Stomach (tissue), 9 donors: ENCODE results near the gene BCORL1. TPM values are rescaled to one million over a fixed set of nuclear protein-coding genes. Genes with fewer than 3 reads are reported as not detected.

Experiments used
- DNase-seq, 2 donors: peaks; one replicate each; pipeline versions ENCODE4 v3.0.0 to v3.0.0-alpha.2; 2013 to 2019
- H3K27ac ChIP-seq, 5 donors: fragments of 200-600 bp in 4 of 5; sonication (generic) in 4 of 5; one replicate each; pipeline ENCODE4 v1.5.1; 2013 to 2019; ENCODE audit warnings: mild to moderate bottlenecking in 1 of 5, moderate library complexity in 1 of 5
- H3K27me3 ChIP-seq, 3 donors: fragments of 200-600 bp; sonication (generic); one replicate each; pipeline ENCODE4 v1.5.1; 2017 to 2019; ENCODE audit warnings: mixed run types in 1 of 3
- H3K36me3 ChIP-seq, 4 donors: fragments of 200-600 bp; sonication (generic); 1 replicate in 3 of 4; 2 replicates in 1 of 4; pipeline ENCODE4 v1.5.1; 2016 to 2019
- H3K4me1 ChIP-seq, 4 donors: fragments of 200-600 bp; sonication (generic); one replicate each; pipeline ENCODE4 v1.5.1; 2016 to 2019
- H3K4me3 ChIP-seq, 4 donors: fragments of 200-600 bp; sonication (generic) in 3 of 4; one replicate each; pipeline ENCODE4 v1.5.1; 2016 to 2019; ENCODE audit warnings: mild to moderate bottlenecking in 1 of 4
- H3K9me3 ChIP-seq, 4 donors: fragments of 200-600 bp; sonication (generic); one replicate each; pipeline ENCODE4 v1.5.1; 2016 to 2019
- CTCF ChIP-seq, 7 experiments: fragments of 450-650 bp in 4 of 7; fragments of 200-600 bp in 3 of 7; sonication (generic) in 3 of 7; IDR thresholded peaks; one replicate each; pipeline ENCODE4 v1.5.1; 2016 to 2019; ENCODE audit warnings: antibody characterized with exemption in 7 of 7, control low read depth in 2 of 7, mild to moderate bottlenecking in 1 of 7
- EP300 ChIP-seq: sonication (generic); formaldehyde crosslinking; IDR thresholded peaks from one replicate; pipeline ENCODE4 v1.6.1; 2017; ENCODE audit warnings: antibody characterized with exemption
- POLR2A ChIP-seq, 4 donors: fragments of 450-650 bp; IDR thresholded peaks; one replicate each; pipeline ENCODE4 v1.6.1; 2016; ENCODE audit warnings: antibody characterized with exemption in 4 of 4, control low read depth in 2 of 4, mild to moderate bottlenecking in 1 of 4, moderate library complexity in 1 of 4
- POLR2AphosphoS5 ChIP-seq, 3 donors: sonication (generic); formaldehyde crosslinking; IDR thresholded peaks; one replicate each; pipeline ENCODE4 v1.6.1; 2016; ENCODE audit warnings: antibody characterized with exemption in 3 of 3
- WGBS, 5 donors: extraction: QIAGEN DNeasy Blood & Tissue Kit in 3 of 5; methylation state at CpG; one replicate each; pipeline versions ENCODE4 v1.1.5 to v1.1.7; 2013 to 2018; 5-methylcytosine and 5-hydroxymethylcytosine counted together
- intact Hi-C: fragments of 100-400 bp; cut with DNase I; formaldehyde crosslinking; loops from one replicate; pipeline ENCODE4 v1.15.1; 2023; ENCODE audit warnings: low total_unique reads
- polyA plus RNA-seq, 3 donors: library from polyadenylated mRNA; stranded (reverse); fragments of 200-250 nt; gene quantifications; one replicate each; pipeline ENCODE4 v1.2.3, GENCODE V29; 2013
- total RNA-seq, 5 donors: library from RNA; depleted of rRNA; stranded (reverse); fragments of >200 nt; gene quantifications; one replicate each; pipeline versions ENCODE4 v1.1.0 to v1.2.3, GENCODE V29; 2014 to 2016
- donor health status: healthy with polysubstance abuse.
- donor health status: Bipolar disorder and iron deficiency.
- donor health status: healthy.

The BCORL1 gene
- total and polyA plus RNA-seq, 8 donors: 0.89 to 16.8 (median 2.7) TPM

GRCh38 chrX:130053236-130053635 is 70.8 kb downstream of the BCORL1 start:
- 82 to 93% (median 87%) methylated on average over 6 to 10 of the region's 10 CpGs for WGBS, 5 donors
- intact Hi-C loops: no loop called here
- peaks cover 0 to 4% (median 0%) of the 10 kb centered on the region in 4 donors for H3K9me3 ChIP-seq
- H3K4me1 ChIP-seq: no peaks in the 10 kb centered on the region
- H3K4me3 ChIP-seq: no peak overlapping the region
- DNase-seq: no peak
- TF ChIP-seq EP300: no peak
- TF ChIP-seq POLR2AphosphoS5 (IDR thresholded peaks at IDR 0.05): no peak
- no peak for TF ChIP-seq POLR2A (IDR thresholded peaks at IDR 0.05)
- TF ChIP-seq CTCF (IDR thresholded peaks at IDR 0.05): no peak
- no peaks in the 10 kb centered on the region for H3K27me3 ChIP-seq
- no peak overlapping the region for H3K27ac ChIP-seq
- peaks cover 11 to 76% (median 65%) of the 10 kb centered on the region in 4 donors for H3K36me3 ChIP-seq

- peak overlapping the region in 1 of 5 donors; percentile 48 for H3K27ac ChIP-seq
- no peak for TF ChIP-seq POLR2A (IDR thresholded peaks at IDR 0.05)
- TF ChIP-seq POLR2AphosphoS5 (IDR thresholded peaks at IDR 0.05): no peak
- TF ChIP-seq EP300: no peak
- TF ChIP-seq CTCF (IDR thresholded peaks at IDR 0.05): no peak
- H3K27me3 ChIP-seq: no peaks in the 10 kb centered on the region
- peaks cover 0 to 8% (median 3%) of the 10 kb centered on the region in 4 donors for H3K4me1 ChIP-seq
- no peaks in the 10 kb centered on the region for H3K9me3 ChIP-seq
- intact Hi-C loops: no loop called here
- 47 to 70% (median 63%) methylated on average over 4 to 11 of the region's 11 CpGs for WGBS, 5 donors
- no peak overlapping the region for H3K4me3 ChIP-seq
- peak in 1 of 2 donors; percentile 62 for DNase-seq
- peaks cover 11 to 58% (median 50%) of the 10 kb centered on the region in 4 donors for H3K36me3 ChIP-seq
Measured at GRCh38 chrX:130055103-130055502, 72.7 kb downstream of the BCORL1 start.

- peaks cover 0 to 9% (median 4%) of the 10 kb centered on the region in 4 donors for H3K4me1 ChIP-seq
- peaks cover 11 to 50% (median 44%) of the 10 kb centered on the region in 4 donors for H3K36me3 ChIP-seq
- DNase-seq: no peak
- no peak overlapping the region for H3K4me3 ChIP-seq
- no peak for TF ChIP-seq CTCF (IDR thresholded peaks at IDR 0.05)
- no peak for TF ChIP-seq EP300
- TF ChIP-seq POLR2A (IDR thresholded peaks at IDR 0.05): no peak
- no peak for TF ChIP-seq POLR2AphosphoS5 (IDR thresholded peaks at IDR 0.05)
- intact Hi-C loops: no loop called here
- 75 to 89% (median 88%) methylated on average over 16 to 18 of the region's 18 CpGs for WGBS, 5 donors
- H3K9me3 ChIP-seq: no peaks in the 10 kb centered on the region
- no peak overlapping the region for H3K27ac ChIP-seq
- no peaks in the 10 kb centered on the region for H3K27me3 ChIP-seq
Measured at GRCh38 chrX:130055899-130056298, 73.5 kb downstream of the BCORL1 start.

GRCh38 chrX:130057209-130057608 is 74.8 kb downstream of the BCORL1 start:
- DNase-seq: no peak
- Histone ChIP-seq H3K27me3 (no peaks in the 10 kb centered on the region), H3K36me3 (peaks cover 1 to 37% (median 31%) of the 10 kb centered on the region in 4 donors), H3K4me1 (peaks cover 0 to 12% (median 4%) of the 10 kb centered on the region in 4 donors), H3K9me3 (no peaks in the 10 kb centered on the region), H3K4me3 (no peak overlapping the region), H3K27ac (no peak overlapping the region)
- TF ChIP-seq POLR2AphosphoS5 (IDR thresholded peaks at IDR 0.05): no peak
- no peak for TF ChIP-seq CTCF (IDR thresholded peaks at IDR 0.05)
- no peak for TF ChIP-seq EP300
- TF ChIP-seq POLR2A (IDR thresholded peaks at IDR 0.05): no peak
- intact Hi-C loops: no loop called here
- 70 to 83% (median 71%) methylated on average over 6 to 9 of the region's 9 CpGs for WGBS, 5 donors
